AG04450 (cell line): ENCODE data around the gene MT2A. TPM values are rescaled to one million over a fixed set of nuclear protein-coding genes. Genes with fewer than 3 reads are reported as not detected.

Source experiments
- CTCF ChIA-PET: fragments of 300-600, 350-600 bp; formaldehyde crosslinking; extraction: SDS; loops from one replicate; lab custom pipeline; 2022; ENCODE audit warnings: antibody characterized with exemption, inconsistent platforms; lab: Charles Lee
- POLR2A ChIA-PET: fragments of 350-600 bp; formaldehyde crosslinking; extraction: SDS; loops from one replicate; lab custom pipeline; 2021; ENCODE audit warnings: antibody characterized with exemption, inconsistent platforms; lab: Yijun Ruan, JAX
- DNase-seq: peaks from one replicate; pipeline ENCODE4 v3.0.0-alpha.2; 2011; ENCODE audit warnings: low read depth, low spot score
- H3K27ac ChIP-seq: one replicate; pipeline ENCODE4 v1.5.1; 2012; ENCODE audit warnings: low read depth, low read length, control low read depth
- H3K27me3 ChIP-seq: one replicate; pipeline ENCODE4 v1.6.0; 2012; ENCODE audit warnings: low read length; ENCODE audit not compliant: control insufficient read depth, insufficient read depth
- H3K4me3 ChIP-seq: 2 replicates; pipeline ENCODE4 v1.5.1; 2011; ENCODE audit warnings: mild to moderate bottlenecking, low read depth, low read length, control low read depth
- H3K9me3 ChIP-seq: 2 replicates; pipeline ENCODE4 v1.5.1; 2012; ENCODE audit warnings: low read length; ENCODE audit not compliant: control insufficient read depth, insufficient read depth
- polyA plus RNA-seq: library from polyadenylated mRNA; depleted of rRNA; stranded (reverse); fragments of >200 nt; gene quantifications from 2 replicates; pipeline ENCODE4 v1.2.3, GENCODE V29; 2011
- TF ChIP-seq, protein P1 (sequence below): IDR thresholded peaks from 2 replicates; pipeline ENCODE4 v1.5.1; 2011; ENCODE audit warnings: low read depth, low read length, control low read depth, inconsistent platforms

The MT2A gene
- polyA plus RNA-seq, 1 experiment: 82.6 TPM

DNA sequence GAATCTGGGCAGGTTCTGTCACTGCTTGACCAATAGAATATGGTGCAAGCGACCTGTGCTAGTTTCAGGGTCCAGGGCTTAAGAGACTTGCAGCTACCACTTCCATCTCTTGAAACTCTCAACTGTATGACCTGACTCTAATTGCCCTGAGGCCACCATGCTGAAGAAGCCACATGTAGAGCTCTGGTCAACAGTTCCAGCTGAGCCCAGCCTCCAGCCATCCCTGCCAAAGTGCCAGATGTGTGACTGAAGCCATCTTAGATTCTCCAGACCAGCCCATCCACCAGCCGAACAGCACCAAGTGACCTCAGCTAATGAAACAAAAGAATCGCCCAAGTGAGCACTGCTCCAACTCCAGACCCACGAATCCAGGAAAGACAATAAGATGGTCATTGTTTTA lies 3.4 kb upstream of the MT2A start:
- ChIA-PET CTCF (interaction anchor here (0.8 to 4.0 kb wide), 4 partner anchors 28 to 287 kb away, joined by 3 to 37 read pairs (median 4); no protein-coding TSS in a partner anchor), POLR2A (interaction anchor here (8.7 kb wide), 1 partner anchor 20 kb away, joined by 201 read pairs; the partner anchor contains the start of gene MT1E)
- Histone ChIP-seq H3K27me3 (no peaks in the 10 kb centered on the region), H3K9me3 (no peaks in the 10 kb centered on the region; the same call in 1 of the 2 replicates), H3K27ac (no peak overlapping the region), H3K4me3 (no peak overlapping the region)
- DNase-seq: no peak
- TF ChIP-seq, protein P1, sequence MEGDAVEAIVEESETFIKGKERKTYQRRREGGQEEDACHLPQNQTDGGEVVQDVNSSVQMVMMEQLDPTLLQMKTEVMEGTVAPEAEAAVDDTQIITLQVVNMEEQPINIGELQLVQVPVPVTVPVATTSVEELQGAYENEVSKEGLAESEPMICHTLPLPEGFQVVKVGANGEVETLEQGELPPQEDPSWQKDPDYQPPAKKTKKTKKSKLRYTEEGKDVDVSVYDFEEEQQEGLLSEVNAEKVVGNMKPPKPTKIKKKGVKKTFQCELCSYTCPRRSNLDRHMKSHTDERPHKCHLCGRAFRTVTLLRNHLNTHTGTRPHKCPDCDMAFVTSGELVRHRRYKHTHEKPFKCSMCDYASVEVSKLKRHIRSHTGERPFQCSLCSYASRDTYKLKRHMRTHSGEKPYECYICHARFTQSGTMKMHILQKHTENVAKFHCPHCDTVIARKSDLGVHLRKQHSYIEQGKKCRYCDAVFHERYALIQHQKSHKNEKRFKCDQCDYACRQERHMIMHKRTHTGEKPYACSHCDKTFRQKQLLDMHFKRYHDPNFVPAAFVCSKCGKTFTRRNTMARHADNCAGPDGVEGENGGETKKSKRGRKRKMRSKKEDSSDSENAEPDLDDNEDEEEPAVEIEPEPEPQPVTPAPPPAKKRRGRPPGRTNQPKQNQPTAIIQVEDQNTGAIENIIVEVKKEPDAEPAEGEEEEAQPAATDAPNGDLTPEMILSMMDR: no peak

DNA sequence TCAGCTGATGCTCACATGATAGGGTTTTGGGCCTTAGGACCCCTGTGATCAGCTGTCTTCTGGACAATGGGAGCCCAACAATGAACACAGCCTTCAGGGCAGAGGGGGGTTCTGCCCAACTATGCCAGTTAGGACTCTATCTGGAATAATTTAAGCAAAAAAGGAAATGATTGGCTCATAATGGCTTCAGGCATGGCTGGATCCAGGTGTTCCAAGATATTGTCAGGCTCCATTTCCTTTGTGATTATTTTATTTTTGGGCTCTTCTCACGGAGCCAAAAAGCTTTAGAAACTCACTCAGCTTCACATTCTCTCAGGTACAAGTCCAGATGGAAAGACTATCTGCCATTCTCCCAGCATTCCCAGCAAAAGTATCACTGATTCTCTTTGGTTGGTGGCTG lies 2.9 kb upstream of the MT2A start:
- Histone ChIP-seq H3K27me3 (no peaks in the 10 kb centered on the region), H3K9me3 (no peaks in the 10 kb centered on the region; the same call in 1 of the 2 replicates), H3K4me3 (no peak overlapping the region), H3K27ac (peak overlapping the region; percentile 99)
- DNase-seq: no peak
- POLR2A ChIA-PET: interaction anchor here (2.3 to 8.7 kb wide), 2 partner anchors 20 to 154 kb away, joined by 5 to 201 read pairs; partner anchors contain the start of genes MT1E, NUDT21 and OGFOD1
- CTCF ChIA-PET: interaction anchor here (0.8 to 4.0 kb wide), 4 partner anchors 29 to 287 kb away, joined by 3 to 37 read pairs (median 4); no protein-coding TSS in a partner anchor
- TF ChIP-seq, protein P1: no peak

DNA sequence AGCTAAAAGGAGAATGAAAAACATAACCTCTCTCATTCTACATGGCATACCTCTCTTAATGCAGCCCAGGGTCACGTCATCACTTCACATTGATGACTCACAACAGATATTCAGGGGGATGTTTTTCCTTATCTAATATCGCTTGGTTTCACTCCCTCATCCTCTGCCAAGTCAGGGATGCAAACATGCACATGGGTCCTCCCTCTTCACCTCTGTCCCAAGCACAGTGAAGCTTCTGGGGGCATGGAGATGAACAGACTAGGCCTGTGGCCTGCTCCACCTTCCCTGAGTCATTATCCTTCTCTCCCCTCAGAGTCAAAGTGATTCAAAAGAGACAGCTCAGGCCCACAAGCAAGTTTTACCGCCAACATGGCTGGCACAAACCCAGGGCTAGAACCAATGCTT lies 2.3 kb upstream of the MT2A start:
- H3K4me3 ChIP-seq: no peak overlapping the region
- H3K27me3 ChIP-seq: no peaks in the 10 kb centered on the region
- TF ChIP-seq, protein P1: no peak
- peak overlapping the region; percentile 99 for H3K27ac ChIP-seq
- H3K9me3 ChIP-seq: no peaks in the 10 kb centered on the region; the same call in 1 of the 2 replicates
- ChIA-PET CTCF (interaction anchor here (0.8 to 4.0 kb wide), 2 partner anchors 29 to 96 kb away, joined by 4 to 37 read pairs; no protein-coding TSS in a partner anchor), POLR2A (interaction anchor here (1.1 to 8.7 kb wide), 3 partner anchors 19 to 155 kb away, joined by 4 to 201 read pairs (median 5); partner anchors contain the start of genes MT1E, NUDT21 and OGFOD1)
- DNase-seq: no peak

DNA sequence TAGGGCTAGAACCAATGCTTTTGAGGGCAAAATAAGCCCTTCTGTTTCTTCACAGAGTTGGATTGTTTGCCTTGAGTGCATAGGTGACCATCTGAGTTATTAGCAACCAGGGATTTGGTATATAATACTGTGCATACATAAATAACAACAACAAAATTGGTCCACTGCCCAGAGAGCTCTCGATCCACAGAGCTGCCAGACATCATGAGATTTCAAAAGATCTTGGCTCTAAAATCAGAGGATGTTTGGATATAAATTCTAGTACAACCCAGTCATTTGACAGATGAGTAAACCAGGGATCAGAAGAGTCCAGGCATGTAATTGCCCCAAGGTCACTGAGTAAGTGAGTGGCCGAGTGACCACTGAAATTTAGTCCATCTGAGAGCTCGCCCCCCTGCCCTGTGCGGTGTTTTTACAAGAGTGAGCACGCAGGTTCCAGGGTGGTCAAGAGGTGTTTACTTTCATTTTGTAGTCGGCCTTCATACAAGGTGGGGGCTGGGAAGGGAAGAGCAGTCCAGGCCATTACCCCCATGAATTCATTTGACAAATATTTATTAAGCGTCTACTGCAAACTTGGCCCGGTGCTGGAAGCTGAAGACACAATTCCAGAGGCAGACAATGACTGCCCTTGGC lies 1.8 kb upstream of the MT2A start:
- no peaks in the 10 kb centered on the region; the same call in 1 of the 2 replicates for H3K9me3 ChIP-seq
- TF ChIP-seq, protein P1: no peak
- POLR2A ChIA-PET: interaction anchor here (0.6 to 8.7 kb wide), 7 partner anchors 10 to 155 kb away, joined by 3 to 201 read pairs (median 5); partner anchors contain the start of genes MT1E, NUDT21 and OGFOD1
- CTCF ChIA-PET: interaction anchor here (0.9 to 4.0 kb wide), 3 partner anchors 30 to 96 kb away, joined by 3 to 37 read pairs (median 3); no protein-coding TSS in a partner anchor
- no peaks in the 10 kb centered on the region for H3K27me3 ChIP-seq
- no peak for DNase-seq
- peak overlapping the region; percentile 48 for H3K4me3 ChIP-seq
- peak overlapping the region; percentile 99 for H3K27ac ChIP-seq
